ENCODE measurements around the gene CORO2B. TPM values are rescaled to one million over a fixed set of nuclear protein-coding genes. Genes with fewer than 3 reads are reported as not detected.

The CORO2B gene
- total and polyA plus RNA-seq, 4 donors: 2.4 to 12.5 (median 4.3) TPM

DNA sequence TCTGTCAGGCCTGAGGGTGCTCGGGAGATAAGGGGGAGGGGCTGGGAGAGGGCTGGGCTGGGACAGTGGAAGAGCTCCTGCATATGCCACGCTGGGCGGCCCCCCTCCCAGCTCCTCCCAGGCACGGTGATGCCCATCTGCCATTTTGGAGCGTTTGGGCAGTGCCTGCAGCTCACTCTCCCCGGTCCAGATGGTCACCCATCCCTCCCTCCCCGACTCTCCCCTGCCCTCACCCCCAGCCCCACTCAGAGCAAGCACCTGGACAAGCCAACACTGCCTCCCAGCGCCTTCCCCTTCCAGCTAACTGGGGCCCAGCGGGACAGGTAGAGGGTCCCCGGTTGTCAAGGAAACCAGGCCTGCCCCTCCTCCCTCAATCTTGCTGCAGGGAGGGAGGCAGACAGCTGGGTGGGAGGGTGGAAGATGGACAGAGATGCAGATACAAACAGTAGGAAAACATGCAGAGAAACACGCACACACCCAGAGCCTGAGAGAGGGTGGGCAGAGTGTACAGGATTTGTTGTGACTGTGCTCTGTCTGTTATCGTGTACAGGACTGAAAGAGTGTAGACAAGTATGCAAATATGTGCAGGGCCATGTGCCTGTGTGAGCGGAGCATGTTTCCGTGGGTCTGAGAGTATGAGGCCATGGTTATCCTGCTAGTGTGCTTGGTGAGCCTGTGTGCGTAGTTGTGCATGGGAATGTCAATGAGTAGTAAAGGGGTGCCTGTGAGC is 17.5 kb upstream of the CORO2B start:
- TF ChIP-seq, protein P1, sequence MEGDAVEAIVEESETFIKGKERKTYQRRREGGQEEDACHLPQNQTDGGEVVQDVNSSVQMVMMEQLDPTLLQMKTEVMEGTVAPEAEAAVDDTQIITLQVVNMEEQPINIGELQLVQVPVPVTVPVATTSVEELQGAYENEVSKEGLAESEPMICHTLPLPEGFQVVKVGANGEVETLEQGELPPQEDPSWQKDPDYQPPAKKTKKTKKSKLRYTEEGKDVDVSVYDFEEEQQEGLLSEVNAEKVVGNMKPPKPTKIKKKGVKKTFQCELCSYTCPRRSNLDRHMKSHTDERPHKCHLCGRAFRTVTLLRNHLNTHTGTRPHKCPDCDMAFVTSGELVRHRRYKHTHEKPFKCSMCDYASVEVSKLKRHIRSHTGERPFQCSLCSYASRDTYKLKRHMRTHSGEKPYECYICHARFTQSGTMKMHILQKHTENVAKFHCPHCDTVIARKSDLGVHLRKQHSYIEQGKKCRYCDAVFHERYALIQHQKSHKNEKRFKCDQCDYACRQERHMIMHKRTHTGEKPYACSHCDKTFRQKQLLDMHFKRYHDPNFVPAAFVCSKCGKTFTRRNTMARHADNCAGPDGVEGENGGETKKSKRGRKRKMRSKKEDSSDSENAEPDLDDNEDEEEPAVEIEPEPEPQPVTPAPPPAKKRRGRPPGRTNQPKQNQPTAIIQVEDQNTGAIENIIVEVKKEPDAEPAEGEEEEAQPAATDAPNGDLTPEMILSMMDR (IDR thresholded peaks at IDR 0.05; ENCODE audit: control extremely low read depth, extremely low read depth): no peak
- H3K36me3 ChIP-seq (ENCODE audit: control insufficient read depth in 4 of 4, insufficient read depth in 4 of 4, low read length in 4 of 4): no peaks in the 10 kb centered on the region
- H3K9me3 ChIP-seq (ENCODE audit: control insufficient read depth in 4 of 4, insufficient read depth in 3 of 4, low read length in 3 of 4): no peaks in the 10 kb centered on the region
- H3K4me1 ChIP-seq (ENCODE audit: control insufficient read depth in 5 of 5, insufficient read depth in 5 of 5, low read length in 5 of 5): peaks cover 0 to 9% (median 0%) of the 10 kb centered on the region in 5 donors
- WGBS, 2 donors: 83 to 91% methylated on average over 15 of the region's 15 CpGs
- H3K27me3 ChIP-seq (ENCODE audit: control insufficient read depth in 3 of 3, insufficient read depth in 3 of 3, low read length in 2 of 3): peaks cover 0 to 6% (median 0%) of the 10 kb centered on the region in 3 donors
- no peak overlapping the region for H3K4me3 ChIP-seq
- DNase-seq (no peak), ATAC-seq (ENCODE audit: insufficient read depth, low FRiP score) (no peak)
- no peak overlapping the region for H3K27ac ChIP-seq (ENCODE audit: low read depth in 1 of 2, low read length in 1 of 2)
- H3K9ac ChIP-seq (ENCODE audit: insufficient read depth in 1 of 2, low read length in 2 of 2): no peak overlapping the region

DNA sequence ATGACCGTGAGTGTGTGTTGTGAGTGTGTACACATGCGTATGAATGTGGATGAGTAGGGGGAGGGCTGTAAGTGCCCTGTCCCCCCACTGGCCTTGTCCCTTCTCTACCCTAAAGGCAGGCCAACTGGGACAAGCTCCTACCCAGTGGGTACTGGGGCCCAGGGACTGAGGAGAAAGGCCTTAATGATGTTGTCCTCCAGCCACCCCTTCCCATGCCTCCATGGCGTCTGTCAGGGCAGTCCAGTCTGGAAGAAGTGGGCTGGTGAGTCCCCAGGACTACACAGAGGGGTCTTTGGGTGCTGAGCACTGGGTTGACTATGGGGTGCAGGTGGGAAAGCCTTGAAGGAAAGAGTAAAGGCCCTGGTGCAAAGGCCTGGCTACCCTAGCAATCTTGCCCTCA is 16.9 kb upstream of the CORO2B start:
- Histone ChIP-seq H3K36me3 (ENCODE audit: control insufficient read depth in 4 of 4, insufficient read depth in 4 of 4, low read length in 4 of 4) (no peaks in the 10 kb centered on the region), H3K4me3 (no peak overlapping the region), H3K27ac (ENCODE audit: low read depth in 1 of 2, low read length in 1 of 2) (no peak overlapping the region), H3K9ac (ENCODE audit: insufficient read depth in 1 of 2, low read length in 2 of 2) (no peak overlapping the region), H3K9me3 (ENCODE audit: control insufficient read depth in 4 of 4, insufficient read depth in 3 of 4, low read length in 3 of 4) (no peaks in the 10 kb centered on the region), H3K27me3 (ENCODE audit: control insufficient read depth in 3 of 3, insufficient read depth in 3 of 3, low read length in 2 of 3) (peaks cover 0 to 6% (median 0%) of the 10 kb centered on the region in 3 donors), H3K4me1 (ENCODE audit: control insufficient read depth in 5 of 5, insufficient read depth in 5 of 5, low read length in 5 of 5) (peaks cover 0 to 9% (median 0%) of the 10 kb centered on the region in 5 donors)
- no peak for DNase-seq
- ATAC-seq (ENCODE audit: insufficient read depth, low FRiP score): no peak
- TF ChIP-seq, protein P1 (IDR thresholded peaks at IDR 0.05; ENCODE audit: control extremely low read depth, extremely low read depth): no peak
- 65 to 88% methylated on average over 3 of the region's 3 CpGs for WGBS, 2 donors

DNA sequence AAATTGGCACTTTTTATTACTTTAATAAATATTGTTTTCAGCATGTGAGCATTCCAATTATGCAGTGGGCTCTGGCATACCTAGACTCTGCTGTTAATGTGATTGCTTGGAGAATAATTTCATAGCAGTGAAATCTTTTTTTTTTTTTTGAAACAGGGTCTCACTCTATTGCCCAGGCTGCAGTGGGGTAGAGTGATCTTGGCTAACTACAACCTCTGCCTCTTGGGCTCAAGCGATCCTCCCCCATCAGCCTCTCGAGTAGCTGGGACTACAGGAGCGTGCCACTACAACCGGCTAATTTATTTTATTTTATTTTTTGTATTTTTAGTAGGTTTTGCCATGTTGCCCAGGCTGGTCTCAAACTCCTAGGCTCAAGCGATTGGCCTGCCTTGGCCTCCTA is 14.6 kb upstream of the CORO2B start:
- WGBS, 2 donors: 97% methylated on average over 5 of the region's 5 CpGs
- Histone ChIP-seq H3K4me1 (ENCODE audit: control insufficient read depth in 5 of 5, insufficient read depth in 5 of 5, low read length in 5 of 5) (peaks cover 0 to 3% (median 0%) of the 10 kb centered on the region in 5 donors), H3K9me3 (ENCODE audit: control insufficient read depth in 4 of 4, insufficient read depth in 3 of 4, low read length in 3 of 4) (no peaks in the 10 kb centered on the region), H3K27ac (ENCODE audit: low read depth in 1 of 2, low read length in 1 of 2) (no peak overlapping the region), H3K36me3 (ENCODE audit: control insufficient read depth in 4 of 4, insufficient read depth in 4 of 4, low read length in 4 of 4) (no peaks in the 10 kb centered on the region), H3K9ac (ENCODE audit: insufficient read depth in 1 of 2, low read length in 2 of 2) (no peak overlapping the region), H3K4me3 (no peak overlapping the region), H3K27me3 (ENCODE audit: control insufficient read depth in 3 of 3, insufficient read depth in 3 of 3, low read length in 2 of 3) (peaks cover 0 to 6% (median 0%) of the 10 kb centered on the region in 3 donors)
- DNase-seq (no peak), ATAC-seq (ENCODE audit: insufficient read depth, low FRiP score) (no peak)
- TF ChIP-seq, protein P1 (IDR thresholded peaks at IDR 0.05; ENCODE audit: control extremely low read depth, extremely low read depth): no peak
